DMS53 treated with DMSO at 0.1 percent for 48 hours (cell line): ENCODE measurements around the gene USH2A.
"Not testable (repeated sequence)": the region's sequence is repeated elsewhere in the genome, so short reads cannot be mapped to it uniquely, and the experiment has no call there.

Experiments used
- DNase-seq: peaks from one replicate; lab custom pipeline; 2025; ENCODE audit not compliant: unreplicated experiment; lab: John Stamatoyannopoulos, UW

Gene USH2A

GRCh38 chr1:216205176-216205575, 218.1 kb downstream of the USH2A start:
- DNase-seq, result no peak

- no peak for DNase-seq
Observed at GRCh38 chr1:216201946-216202345, 221.3 kb downstream of the USH2A start.

- no peak for DNase-seq
Observed at GRCh38 chr1:216200941-216201340, 222.3 kb downstream of the USH2A start.

GRCh38 chr1:216194721-216195120, 228.5 kb downstream of the USH2A start:
- DNase-seq, result no peak

DNA sequence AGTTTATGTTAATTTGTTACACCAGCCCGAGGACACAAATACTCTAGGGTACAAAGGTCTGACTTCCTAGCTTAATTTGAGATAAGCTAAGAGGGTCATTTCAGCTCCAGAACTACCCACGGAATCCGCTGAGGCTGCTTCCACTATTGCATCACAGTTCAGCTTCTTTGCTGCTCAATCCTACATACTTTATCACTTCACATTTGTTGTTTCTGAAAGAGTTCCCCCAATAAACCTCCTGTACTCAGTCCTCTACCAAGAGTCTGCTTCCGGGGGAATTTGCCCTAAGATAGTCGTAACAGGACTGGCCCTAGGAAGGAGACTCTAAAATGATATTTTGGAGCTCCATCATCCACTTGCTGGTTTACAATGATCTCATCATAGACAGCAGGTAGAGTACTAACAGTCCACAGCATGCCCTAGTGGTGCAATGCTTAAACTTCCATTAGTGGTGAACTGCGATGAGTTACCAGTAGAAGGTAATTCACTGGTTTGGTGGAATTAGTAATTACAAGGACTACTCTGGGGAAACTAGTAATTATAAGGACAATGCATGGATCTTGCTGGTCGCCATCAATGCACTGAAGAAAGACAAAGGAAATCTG, 229.3 kb downstream of the USH2A start:
- peak; percentile 3 for DNase-seq

GRCh38 chr1:216190438-216190837, 232.8 kb downstream of the USH2A start:
- DNase-seq, result no peak

GRCh38 chr1:216186816-216187215, 236.4 kb downstream of the USH2A start:
- no peak for DNase-seq

GRCh38 chr1:216186141-216186540, 237.1 kb downstream of the USH2A start:
- no peak for DNase-seq

DNA sequence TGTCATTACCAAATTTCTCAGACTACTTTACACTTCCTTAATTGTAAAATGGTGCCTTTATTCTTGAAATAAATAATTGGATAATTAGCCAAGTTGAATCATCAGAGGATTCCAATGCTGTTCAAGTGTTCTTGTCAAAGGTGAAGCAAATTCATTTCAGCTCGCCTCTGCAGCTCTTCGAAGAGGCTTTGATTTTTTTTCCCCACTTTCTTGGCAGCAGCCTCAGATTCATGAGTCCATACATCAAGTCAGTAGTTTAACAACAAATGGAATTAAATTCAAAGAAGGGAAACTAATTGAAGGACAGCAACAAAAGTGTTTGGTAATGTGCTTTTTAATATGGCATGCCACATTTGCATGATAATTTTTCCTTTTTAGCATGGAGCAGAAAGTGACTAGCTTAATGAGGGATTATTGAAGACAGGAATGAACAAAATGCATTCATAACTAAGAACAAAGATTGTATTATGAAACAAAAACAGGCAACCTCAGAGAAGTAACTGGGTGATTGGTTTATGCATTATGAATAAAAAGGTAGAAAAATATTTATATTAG, 239.0 kb downstream of the USH2A start:
- no peak for DNase-seq

DNA sequence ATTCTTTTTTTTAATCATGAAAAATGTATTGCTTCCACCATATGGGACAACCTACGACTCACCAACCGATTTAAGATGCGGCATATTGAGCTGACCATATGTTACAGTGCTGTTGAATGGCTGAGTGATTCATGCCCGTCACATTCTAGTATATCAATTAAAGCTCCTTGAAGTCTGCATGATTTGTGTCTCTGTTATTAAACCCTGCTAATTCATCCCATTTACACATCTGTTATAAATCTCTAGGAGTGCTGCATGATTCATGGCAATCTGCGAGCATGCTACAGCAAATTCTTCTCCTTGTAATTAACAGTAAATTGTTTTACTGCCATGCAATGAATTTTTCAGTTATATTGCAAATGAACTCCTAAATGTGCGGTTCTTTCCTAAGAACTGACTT, 239.8 kb downstream of the USH2A start:
- no peak for DNase-seq

DNA sequence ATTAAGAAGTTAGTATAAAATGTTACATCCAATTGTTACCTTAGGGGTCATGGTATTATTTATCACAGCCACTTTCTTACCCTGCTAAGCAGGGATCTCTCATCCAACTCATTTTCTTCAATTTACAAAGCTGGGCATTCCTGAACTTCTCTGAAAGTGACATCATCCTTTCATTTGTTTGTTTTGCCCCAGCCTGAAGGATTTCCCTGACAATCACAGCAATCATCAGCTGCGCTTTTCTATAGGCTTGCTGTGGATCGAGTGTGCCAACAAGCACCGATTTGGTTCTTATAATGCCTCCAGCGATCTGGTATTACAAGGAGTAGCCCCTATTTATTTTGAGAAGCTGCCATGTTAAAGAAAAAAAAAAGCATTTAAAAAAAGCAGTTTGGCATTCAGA, 240.2 kb downstream of the USH2A start:
- DNase-seq, result peak; percentile 60

- DNase-seq, result no peak
Observed at GRCh38 chr1:216181590-216181989, 241.7 kb downstream of the USH2A start.

- no peak for DNase-seq
Observed at GRCh38 chr1:216178281-216178680, 245.0 kb downstream of the USH2A start.

GRCh38 chr1:216176970-216177369, 246.3 kb downstream of the USH2A start:
- DNase-seq, result no peak

- DNase-seq, result no peak
Observed at GRCh38 chr1:216175714-216176113, 247.5 kb downstream of the USH2A start.

- DNase-seq, result no peak
Observed at GRCh38 chr1:216173376-216173995, 249.8 kb downstream of the USH2A start.

DNA sequence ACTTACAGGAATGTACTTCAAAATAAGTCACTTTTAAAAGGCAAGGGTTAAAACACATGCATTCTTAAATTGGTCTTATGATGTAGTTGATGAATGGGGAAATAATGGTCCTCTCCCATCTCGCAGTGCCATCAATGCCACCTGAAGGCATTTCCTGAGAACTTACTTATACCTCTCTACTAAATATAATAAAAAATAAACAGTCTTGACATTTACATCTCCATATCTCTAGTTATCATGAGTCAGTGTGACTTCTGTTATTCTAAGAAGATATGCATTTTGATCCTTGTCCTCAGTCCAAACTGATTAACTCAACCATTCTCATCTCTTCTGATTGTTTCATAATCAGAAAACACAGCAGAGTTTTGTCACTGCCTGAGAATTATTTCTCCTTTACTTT, 253.9 kb downstream of the USH2A start:
- no peak for DNase-seq

GRCh38 chr1:216168546-216168945, 254.7 kb downstream of the USH2A start:
- DNase-seq, result no peak

GRCh38 chr1:216154063-216154462, 269.2 kb downstream of the USH2A start:
- DNase-seq, result no peak

- no peak for DNase-seq
Observed at GRCh38 chr1:216153130-216153529, 270.1 kb downstream of the USH2A start.

DNA sequence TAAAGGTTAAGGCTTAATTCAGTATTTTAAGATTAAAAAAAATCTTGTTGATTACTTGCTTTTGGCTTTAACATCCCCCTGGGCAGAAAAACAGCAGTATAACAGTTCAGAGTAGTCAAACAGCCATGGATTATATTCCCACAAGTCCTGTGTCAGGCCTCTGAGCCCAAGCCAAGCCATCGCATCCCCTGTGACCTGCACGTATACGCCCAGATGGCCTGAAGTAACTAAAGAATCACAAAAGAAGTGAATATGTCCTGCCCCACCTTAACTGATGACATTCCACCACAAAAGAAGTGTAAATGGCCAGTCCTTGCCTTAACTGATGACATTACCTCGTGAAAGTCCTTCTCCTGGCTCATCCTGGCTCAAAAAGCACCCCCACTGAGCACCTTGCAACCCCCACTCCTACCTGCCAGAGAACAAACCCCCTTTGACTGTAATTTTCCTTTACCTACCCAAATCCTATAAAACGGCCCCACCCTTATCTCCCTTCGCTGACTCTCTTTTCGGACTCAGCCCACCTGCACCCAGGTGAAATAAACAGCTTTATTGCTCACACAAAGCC, 277.7 kb downstream of the USH2A start:
- DNase-seq, result not testable (repeated sequence)

- no peak for DNase-seq
Observed at GRCh38 chr1:216144661-216145450, 278.4 kb downstream of the USH2A start.
